Posterior vena cava (tissue), 2 donors: ENCODE results near the gene ARID4B. TPM values are rescaled to one million over a fixed set of nuclear protein-coding genes. Genes with fewer than 3 reads are reported as not detected.
"Not testable (repeated sequence)": the region's sequence is repeated elsewhere in the genome, so short reads cannot be mapped to it uniquely, and the experiment has no call there.

Experiments used
- DNase-seq: peaks from one replicate; pipeline ENCODE4 v3.0.0-alpha.2; 2020; ENCODE audit warnings: low spot score
- intact Hi-C, 2 donors: fragments of 100-400 bp; cut with DNase I; formaldehyde crosslinking; loops; one replicate each; pipeline versions ENCODE4 v1.14.1 to v1.14.2; 2022 to 2023
- total RNA-seq, 2 donors: library from RNA; stranded (reverse); fragmentation: NEBNext Ultra II Directional; extraction: Animal tissue kit (Norgen Biotek cat#: 25700); gene quantifications; one replicate each; pipeline ENCODE4 v1.2.1, GENCODE V29; 2021
- donor health status: DM: yes; HTN: yes; CAD: no.
- donor health status: DM: yes; HTN: yes; CAD: no.

The ARID4B gene
- total RNA-seq, 2 donors from 2014 or later = 28.5 to 33.2 TPM

GRCh38 chr1:235258068-235258467, 69.9 kb downstream of the ARID4B start:
- DNase-seq, intact Hi-C loops: not testable (repeated sequence)

- DNase-seq = no peak
- intact Hi-C loops = loop anchor here in 1 of 2 donors (5.0 kb wide), 1 partner anchor 163 kb away; no protein-coding TSS in a partner anchor
Observed at GRCh38 chr1:235254721-235255120, 73.3 kb downstream of the ARID4B start.

GRCh38 chr1:235253219-235253962, 74.6 kb downstream of the ARID4B start:
- intact Hi-C loops = loop anchor here in 1 of 2 donors (5.0 kb wide), 1 partner anchor 164 kb away; no protein-coding TSS in a partner anchor
- DNase-seq = no peak

- intact Hi-C loops = loop anchor here in 1 of 2 donors (5.0 kb wide), 1 partner anchor 167 kb away; no protein-coding TSS in a partner anchor
- DNase-seq = no peak
Observed at GRCh38 chr1:235250430-235250829, 77.5 kb downstream of the ARID4B start.

GRCh38 chr1:235246022-235246948, 81.7 kb downstream of the ARID4B start:
- intact Hi-C loops = no loop called here

GRCh38 chr1:235244974-235245592, 82.9 kb downstream of the ARID4B start:
- intact Hi-C loops = no loop called here
- no peak for DNase-seq

More at GRCh38 chr1:235246022-235246948, 81.7 kb downstream of the ARID4B start:
- DNase-seq = no peak

GRCh38 chr1:235240960-235241359, 87.0 kb downstream of the ARID4B start:
- intact Hi-C loops = loop anchor here in 1 of 2 donors (1.0 kb wide), 1 partner anchor 22 kb away; no protein-coding TSS in a partner anchor
- no peak for DNase-seq

GRCh38 chr1:235239851-235240250, 88.1 kb downstream of the ARID4B start:
- DNase-seq = no peak
- intact Hi-C loops = no loop called here

- intact Hi-C loops = no loop called here
- no peak for DNase-seq
Observed at GRCh38 chr1:235238558-235238957, 89.4 kb downstream of the ARID4B start.

- DNase-seq = no peak
- intact Hi-C loops = no loop called here
Observed at GRCh38 chr1:235236128-235236527, 91.9 kb downstream of the ARID4B start.

GRCh38 chr1:235229868-235230267, 98.1 kb downstream of the ARID4B start:
- no peak for DNase-seq
- intact Hi-C loops = no loop called here

- no peak for DNase-seq
- intact Hi-C loops = no loop called here
Observed at GRCh38 chr1:235227414-235227813, 100.6 kb downstream of the ARID4B start.

GRCh38 chr1:235226933-235227332, 101.0 kb downstream of the ARID4B start:
- intact Hi-C loops = no loop called here
- DNase-seq = no peak

- intact Hi-C loops = no loop called here
- no peak for DNase-seq
Observed at GRCh38 chr1:235225299-235225698, 102.7 kb downstream of the ARID4B start.

GRCh38 chr1:235221653-235222375, 106.2 kb downstream of the ARID4B start:
- intact Hi-C loops = no loop called here

GRCh38 chr1:235215453-235215852, 112.5 kb downstream of the ARID4B start:
- intact Hi-C loops = no loop called here
- no peak for DNase-seq

More at GRCh38 chr1:235221653-235222375, 106.2 kb downstream of the ARID4B start:
- no peak for DNase-seq

GRCh38 chr1:235214962-235215361, 113.0 kb downstream of the ARID4B start:
- DNase-seq, intact Hi-C loops: not testable (repeated sequence)

GRCh38 chr1:235213752-235214151, 114.2 kb downstream of the ARID4B start:
- intact Hi-C loops = no loop called here
- no peak for DNase-seq

- DNase-seq = no peak
- intact Hi-C loops = loop anchor here in 1 of 2 donors (2.0 kb wide), 1 partner anchor 51 kb away; no protein-coding TSS in a partner anchor
Observed at GRCh38 chr1:235211517-235211916, 116.5 kb downstream of the ARID4B start.
